CD4-positive, alpha-beta T cell (primary cell): ENCODE measurements around the gene SFXN5. TPM values are rescaled to one million over a fixed set of nuclear protein-coding genes. Genes with fewer than 3 reads are reported as not detected.

ENCODE experiments used
- ATAC-seq: fragments of 200-7000 bp; cut with Tn5 transposase; one replicate; pipeline ENCODE4 v1.10.0; 2022; ENCODE audit warnings: mild to moderate bottlenecking; ENCODE audit not compliant: poor library complexity
- CTCF ChIA-PET: fragments of 350-600 bp; sonication (Branson Sonifier 250); formaldehyde crosslinking; loops from one replicate; lab custom pipeline; 2021; ENCODE audit warnings: antibody characterized with exemption, inconsistent platforms; lab: Charles Lee
- POLR2A ChIA-PET: fragments of 350-600 bp; sonication (Branson Sonifier 250); formaldehyde crosslinking; loops from one replicate; lab custom pipeline; 2021; ENCODE audit warnings: antibody characterized with exemption, inconsistent platforms; lab: Charles Lee
- DNase-seq, 14 experiments: peaks; one replicate each; pipeline ENCODE4 v3.0.0-alpha.2; 2013 to 2020; ENCODE audit warnings: mixed read lengths in 2 of 14
- H3K27ac ChIP-seq, 2 donors: one replicate each; pipeline versions ENCODE4 v1.5.1 to v1.7.0; 2013; ENCODE audit warnings: low read length in 2 of 2, low read depth in 1 of 2, mild to moderate bottlenecking in 1 of 2
- H3K27me3 ChIP-seq, 2 experiments: 1 replicate in 1 of 2; 2 replicates in 1 of 2; pipeline versions ENCODE4 v1.6.1 to v1.7.0; 2013; ENCODE audit warnings: low read length in 2 of 2, control low read depth in 1 of 2, mild to moderate bottlenecking in 1 of 2, moderate library complexity in 1 of 2; ENCODE audit not compliant: insufficient read depth in 2 of 2, control insufficient read depth in 1 of 2
- H3K36me3 ChIP-seq: one replicate; pipeline ENCODE4 v1.6.1; 2013; ENCODE audit warnings: low read length, control low read depth; ENCODE audit not compliant: insufficient read depth
- H3K4me1 ChIP-seq: one replicate; pipeline ENCODE4 v1.6.1; 2013; ENCODE audit warnings: low read length, control low read depth; ENCODE audit not compliant: insufficient read depth
- H3K4me3 ChIP-seq: one replicate; pipeline ENCODE4 v1.5.1; 2013; ENCODE audit warnings: mild to moderate bottlenecking, low read length, moderate library complexity
- H3K9me3 ChIP-seq, 2 experiments: 1 replicate in 1 of 2; 2 replicates in 1 of 2; pipeline versions ENCODE4 v1.6.1 to v1.7.0; 2013; ENCODE audit warnings: low read length in 2 of 2, mild to moderate bottlenecking in 2 of 2, control low read depth in 1 of 2, moderate library complexity in 1 of 2; ENCODE audit not compliant: control insufficient read depth in 1 of 2, insufficient read depth in 1 of 2
- H3K27ac Mint-ChIP-seq: one replicate; pipeline ENCODE4 v1.8.0; 2020; ENCODE audit warnings: mixed read lengths
- H3K27me3 Mint-ChIP-seq: one replicate; pipeline ENCODE4 v1.8.0; 2021; ENCODE audit warnings: mixed read lengths
- H3K36me3 Mint-ChIP-seq: one replicate; pipeline ENCODE4 v1.8.0; 2021; ENCODE audit warnings: low read depth, mixed read lengths
- H3K4me1 Mint-ChIP-seq: one replicate; pipeline ENCODE4 v1.8.0; 2021; ENCODE audit warnings: low read depth, mixed read lengths
- H3K4me3 Mint-ChIP-seq: one replicate; pipeline ENCODE4 v1.8.0; 2020; ENCODE audit warnings: mild to moderate bottlenecking, mixed read lengths
- H3K9me3 Mint-ChIP-seq: one replicate; pipeline ENCODE4 v1.8.0; 2020; ENCODE audit warnings: mixed read lengths
- intact Hi-C, 2 experiments: fragments of 100-400 bp; cut with DNase I in 1 of 2; cut with micrococcal nuclease in 1 of 2; formaldehyde crosslinking; loops; one replicate each; pipeline versions ENCODE4 v1.15.1 to v1.9.0; 2023 to 2025; cut with DNase I, micrococcal nuclease
- total RNA-seq, 174 experiments: library from RNA in 2 of 174; stranded (reverse) in 2 of 174; gene quantifications; one replicate each; pipeline ENCODE4 v1.2.3 and lab custom pipeline; 2021 to 2026
- TF ChIP-seq, protein P1 (sequence below): fragments of 200-600 bp; IDR thresholded peaks from one replicate; pipeline ENCODE4 v1.8.0; 2022; ENCODE audit warnings: antibody characterized with exemption, mild to moderate bottlenecking

SFXN5 gene
- total RNA-seq, 2 experiments from 2014 or later, result 5.1 to 5.4 TPM

DNA sequence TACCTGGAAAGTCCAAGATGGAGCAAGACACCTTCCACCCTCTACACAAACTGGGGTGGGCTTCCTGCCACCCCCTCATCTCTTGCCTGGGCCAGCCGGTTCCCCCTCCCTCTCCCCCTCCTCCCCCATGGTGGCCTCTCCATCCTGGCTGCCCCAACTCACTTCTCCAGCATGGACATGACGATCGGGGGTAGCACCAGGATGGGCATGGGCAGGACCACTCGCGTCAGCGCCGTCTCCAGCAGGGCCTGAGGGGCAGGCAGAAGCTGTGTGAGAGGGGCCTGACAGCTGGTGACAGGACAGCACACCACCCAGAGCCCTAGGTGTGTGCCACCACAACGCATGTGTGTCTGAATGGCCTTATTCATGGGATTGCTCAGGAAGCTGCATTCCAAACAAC is 103.2 kb downstream of the SFXN5 start:
- Histone ChIP-seq H3K27ac (no peak overlapping the region), H3K4me3 (no peak overlapping the region), H3K36me3 (no peaks in the 10 kb centered on the region), H3K9me3 (no peaks in the 10 kb centered on the region), H3K27me3 (no peaks in the 10 kb centered on the region), H3K4me1 (no peaks in the 10 kb centered on the region)
- ChIA-PET CTCF (no interaction called here), POLR2A (no interaction called here)
- intact Hi-C loops, result no loop called here
- H3K4me1 Mint-ChIP-seq, result no peaks in the 10 kb centered on the region
- no peaks in the 10 kb centered on the region for H3K9me3 Mint-ChIP-seq
- DNase-seq (no peak), ATAC-seq (no peak)
- no peaks in the 10 kb centered on the region for H3K36me3 Mint-ChIP-seq
- no peak overlapping the region for H3K4me3 Mint-ChIP-seq
- no peak overlapping the region for H3K27ac Mint-ChIP-seq
- no peaks in the 10 kb centered on the region for H3K27me3 Mint-ChIP-seq
- TF ChIP-seq, protein P1, sequence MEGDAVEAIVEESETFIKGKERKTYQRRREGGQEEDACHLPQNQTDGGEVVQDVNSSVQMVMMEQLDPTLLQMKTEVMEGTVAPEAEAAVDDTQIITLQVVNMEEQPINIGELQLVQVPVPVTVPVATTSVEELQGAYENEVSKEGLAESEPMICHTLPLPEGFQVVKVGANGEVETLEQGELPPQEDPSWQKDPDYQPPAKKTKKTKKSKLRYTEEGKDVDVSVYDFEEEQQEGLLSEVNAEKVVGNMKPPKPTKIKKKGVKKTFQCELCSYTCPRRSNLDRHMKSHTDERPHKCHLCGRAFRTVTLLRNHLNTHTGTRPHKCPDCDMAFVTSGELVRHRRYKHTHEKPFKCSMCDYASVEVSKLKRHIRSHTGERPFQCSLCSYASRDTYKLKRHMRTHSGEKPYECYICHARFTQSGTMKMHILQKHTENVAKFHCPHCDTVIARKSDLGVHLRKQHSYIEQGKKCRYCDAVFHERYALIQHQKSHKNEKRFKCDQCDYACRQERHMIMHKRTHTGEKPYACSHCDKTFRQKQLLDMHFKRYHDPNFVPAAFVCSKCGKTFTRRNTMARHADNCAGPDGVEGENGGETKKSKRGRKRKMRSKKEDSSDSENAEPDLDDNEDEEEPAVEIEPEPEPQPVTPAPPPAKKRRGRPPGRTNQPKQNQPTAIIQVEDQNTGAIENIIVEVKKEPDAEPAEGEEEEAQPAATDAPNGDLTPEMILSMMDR, result no peak

DNA sequence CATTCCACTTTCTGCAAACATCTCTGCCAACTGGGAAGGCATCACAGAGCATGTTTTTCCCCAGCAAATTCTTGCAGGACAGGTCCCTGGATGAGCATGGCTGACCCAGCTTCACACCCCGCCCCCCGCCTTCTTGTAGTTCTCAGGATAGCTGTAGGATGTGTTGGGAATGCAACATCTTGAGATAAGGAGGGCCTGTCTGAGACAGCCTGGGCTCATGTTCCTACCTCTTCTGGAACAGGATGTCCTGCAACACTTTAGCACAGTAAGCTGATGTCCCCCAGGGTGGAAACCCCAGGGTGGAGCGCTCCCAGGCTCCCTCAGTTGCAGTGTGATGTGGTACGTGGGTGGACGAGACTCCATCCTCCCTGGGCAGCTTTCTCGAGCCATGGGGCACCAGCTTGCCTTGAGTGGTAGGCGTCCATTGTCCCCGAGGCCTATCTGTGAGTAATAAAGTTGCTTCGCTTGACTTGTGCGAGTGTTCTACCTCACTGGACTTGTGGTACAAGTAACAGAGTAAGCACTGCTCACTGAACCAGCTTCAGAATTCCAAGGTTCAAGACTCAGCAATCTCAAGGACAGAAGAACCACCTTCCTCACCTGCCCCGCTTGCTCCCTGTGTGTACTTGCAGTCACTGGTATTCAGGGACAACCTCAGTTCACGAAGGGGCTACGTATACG is 105.6 kb downstream of the SFXN5 start:
- no peaks in the 10 kb centered on the region for H3K27me3 Mint-ChIP-seq
- intact Hi-C loops, result no loop called here
- H3K27ac Mint-ChIP-seq, result no peak overlapping the region
- no peaks in the 10 kb centered on the region for H3K4me1 Mint-ChIP-seq
- H3K27ac ChIP-seq, result no peak overlapping the region
- H3K36me3 Mint-ChIP-seq, result no peaks in the 10 kb centered on the region
- TF ChIP-seq, protein P1, result no peak
- DNase-seq (no peak), ATAC-seq (no peak)
- H3K36me3 ChIP-seq, result no peaks in the 10 kb centered on the region
- no peak overlapping the region for H3K4me3 ChIP-seq
- no peaks in the 10 kb centered on the region for H3K27me3 ChIP-seq
- no peaks in the 10 kb centered on the region for H3K4me1 ChIP-seq
- H3K9me3 Mint-ChIP-seq, result no peaks in the 10 kb centered on the region
- CTCF ChIA-PET, result no interaction called here
- H3K4me3 Mint-ChIP-seq, result no peak overlapping the region
- no peaks in the 10 kb centered on the region for H3K9me3 ChIP-seq
- POLR2A ChIA-PET, result no interaction called here

DNA sequence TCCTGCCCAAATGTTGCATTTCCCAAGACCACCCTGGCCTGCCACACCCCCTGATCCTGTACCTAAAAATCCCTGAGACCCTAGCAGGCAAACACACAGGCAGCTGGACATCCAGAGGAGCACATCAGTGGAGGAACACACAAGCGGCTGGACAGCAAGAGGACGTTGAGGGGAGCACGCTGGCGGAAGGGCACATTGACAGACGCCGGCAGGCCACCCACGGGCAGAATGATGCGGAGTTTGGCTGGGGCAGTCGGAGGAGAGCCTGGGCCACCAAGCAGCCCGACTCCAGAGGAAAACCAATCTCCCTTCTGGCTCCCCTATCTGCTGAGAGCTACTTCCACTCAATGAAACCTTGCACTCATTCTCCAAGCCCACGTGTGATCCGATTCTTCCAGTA is 106.5 kb downstream of the SFXN5 start:
- Mint-ChIP-seq H3K4me3 (no peak overlapping the region), H3K4me1 (no peaks in the 10 kb centered on the region), H3K27me3 (no peaks in the 10 kb centered on the region), H3K36me3 (no peaks in the 10 kb centered on the region), H3K9me3 (no peaks in the 10 kb centered on the region), H3K27ac (no peak overlapping the region)
- Histone ChIP-seq H3K36me3 (no peaks in the 10 kb centered on the region), H3K4me3 (no peak overlapping the region), H3K4me1 (no peaks in the 10 kb centered on the region), H3K27me3 (no peaks in the 10 kb centered on the region), H3K27ac (no peak overlapping the region), H3K9me3 (no peaks in the 10 kb centered on the region)
- ATAC-seq, result no peak
- CTCF ChIA-PET, result interaction anchor here (1.7 kb wide), 1 partner anchor 9 kb away, joined by 3 read pairs; no protein-coding TSS in a partner anchor
- POLR2A ChIA-PET, result no interaction called here
- DNase-seq, result no peak
- intact Hi-C loops, result no loop called here
- TF ChIP-seq, protein P1, result no peak
